Measurements from ENCODE around the gene WNK2. TPM values are rescaled to one million over a fixed set of nuclear protein-coding genes. Genes with fewer than 3 reads are reported as not detected.

WNK2 gene
- polyA plus RNA-seq, 3 donors: 23.4 to 38.9 (median 33.6) TPM

DNA sequence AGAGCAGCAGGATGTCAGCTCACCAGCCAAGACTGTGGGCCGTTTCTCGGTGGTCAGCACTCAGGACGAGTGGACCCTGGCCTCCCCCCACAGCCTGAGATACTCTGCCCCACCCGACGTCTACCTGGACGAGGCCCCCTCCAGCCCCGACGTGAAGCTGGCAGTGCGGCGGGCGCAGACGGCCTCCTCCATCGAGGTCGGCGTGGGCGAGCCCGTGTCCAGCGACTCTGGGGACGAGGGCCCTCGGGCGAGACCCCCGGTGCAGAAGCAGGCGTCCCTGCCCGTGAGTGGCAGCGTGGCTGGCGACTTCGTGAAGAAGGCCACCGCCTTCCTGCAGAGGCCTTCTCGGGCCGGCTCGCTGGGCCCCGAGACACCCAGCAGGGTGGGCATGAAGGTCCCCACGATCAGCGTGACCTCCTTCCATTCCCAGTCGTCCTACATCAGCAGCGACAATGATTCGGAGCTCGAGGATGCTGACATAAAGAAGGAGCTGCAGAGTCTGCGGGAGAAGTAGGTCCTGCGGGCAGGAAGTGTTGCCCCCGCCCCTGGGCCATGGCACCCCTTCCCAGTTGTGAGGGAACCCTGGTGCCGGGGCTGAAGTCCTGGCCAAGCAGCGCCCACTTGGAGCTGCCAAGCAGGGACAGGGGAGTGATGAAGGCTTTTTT lies 108.9 kb downstream of the WNK2 start:
- no peak for DNase-seq

DNA sequence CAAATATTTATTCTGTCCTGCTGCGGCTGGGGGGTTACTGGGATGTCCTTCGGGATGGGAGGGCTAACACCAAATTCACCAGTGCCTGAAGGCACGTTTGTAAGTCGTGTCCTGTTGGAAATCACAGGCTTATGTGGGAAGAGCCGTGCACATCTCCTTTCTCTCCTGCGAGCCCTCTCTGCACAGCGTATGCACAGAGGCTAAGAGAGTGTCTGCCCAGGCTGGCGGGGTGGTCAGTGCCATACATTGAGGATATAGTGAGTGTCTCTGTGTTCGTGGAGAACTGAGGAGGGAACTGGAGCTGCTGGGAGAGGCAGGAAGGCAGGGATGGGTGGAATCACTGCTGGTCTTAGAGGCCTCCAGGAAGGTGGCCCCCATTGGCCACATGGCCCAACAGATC lies 110.1 kb downstream of the WNK2 start:
- no peak for DNase-seq

DNA sequence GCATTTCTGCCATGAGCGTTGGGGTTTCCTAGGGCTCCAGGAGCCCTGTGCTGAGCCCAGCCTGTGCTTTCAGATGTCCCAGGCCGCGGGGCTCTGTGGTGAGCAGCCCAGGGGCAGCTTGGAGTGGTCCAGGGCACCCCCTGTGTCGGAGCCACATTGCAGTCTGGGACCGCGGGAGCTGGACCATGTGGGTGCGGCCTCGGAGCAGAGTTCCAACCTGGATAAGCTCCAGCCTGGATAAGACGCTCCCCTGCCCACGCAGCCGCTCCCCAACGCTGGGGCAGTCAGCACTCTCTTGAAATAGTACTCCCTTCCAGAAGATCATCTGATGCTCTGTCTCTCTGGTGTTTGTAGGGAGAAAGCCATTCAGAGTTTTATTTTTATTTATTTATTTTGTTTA lies 111.1 kb downstream of the WNK2 start:
- peak; percentile 16 for DNase-seq

DNA sequence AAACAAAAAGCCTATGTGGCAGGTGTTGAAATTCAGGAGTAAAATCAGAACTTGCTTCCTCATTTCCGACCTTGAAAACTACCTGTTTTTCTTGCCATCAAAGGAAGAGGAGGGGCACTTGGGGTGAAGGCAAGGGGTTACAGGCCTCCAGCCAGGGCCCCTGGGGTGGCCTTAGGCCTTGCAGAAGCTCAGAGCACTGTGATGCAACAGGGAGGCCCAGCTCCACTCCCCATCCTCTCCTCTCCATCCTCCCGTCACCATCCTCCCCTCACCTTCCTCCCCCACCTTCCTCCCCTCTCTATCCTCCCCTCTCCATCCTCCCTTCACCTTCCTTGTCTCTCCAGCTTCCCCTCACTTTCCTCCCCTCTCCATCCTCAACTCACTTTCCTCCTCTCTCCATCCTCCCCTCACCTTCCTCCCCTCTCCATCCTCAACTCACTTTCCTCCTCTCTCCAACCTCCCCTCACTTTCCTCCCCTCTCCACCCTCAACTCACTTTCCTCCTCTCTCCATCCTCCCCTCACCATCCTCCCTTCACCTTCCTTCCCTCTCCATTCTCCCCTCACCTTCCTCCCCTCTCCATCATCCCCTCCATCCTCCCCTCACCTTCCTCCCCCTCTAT lies 111.6 kb downstream of the WNK2 start:
- DNase-seq: no peak

DNA sequence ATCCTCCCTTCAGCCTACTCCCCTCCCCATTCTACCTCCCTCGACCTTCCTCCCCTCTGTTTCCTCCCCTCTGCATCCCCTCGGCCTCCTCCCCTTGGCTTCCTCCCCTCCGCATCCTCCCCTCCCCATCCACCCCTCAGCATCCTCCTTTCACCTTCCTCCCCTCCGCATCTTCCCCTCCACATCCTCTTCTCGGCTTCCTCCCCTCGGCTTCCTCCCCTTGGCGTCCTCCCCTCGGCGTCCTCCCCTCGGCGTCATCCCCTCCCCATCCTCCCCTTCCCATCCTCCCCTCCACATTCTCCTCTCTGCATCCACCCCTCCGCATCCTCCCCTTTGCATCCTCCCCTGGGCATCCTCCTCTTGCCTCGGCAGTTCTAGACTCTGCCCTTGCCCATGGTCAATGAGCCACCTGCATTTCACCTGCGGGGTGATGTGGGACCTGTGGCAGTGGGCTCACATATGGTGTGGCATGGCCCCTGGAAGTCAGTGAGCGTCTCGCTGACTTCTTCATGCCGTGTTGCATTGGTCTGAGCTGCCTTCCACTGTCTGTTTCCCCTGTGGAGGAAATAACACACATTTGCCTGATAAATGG lies 113.0 kb downstream of the WNK2 start:
- no peak for DNase-seq

DNA sequence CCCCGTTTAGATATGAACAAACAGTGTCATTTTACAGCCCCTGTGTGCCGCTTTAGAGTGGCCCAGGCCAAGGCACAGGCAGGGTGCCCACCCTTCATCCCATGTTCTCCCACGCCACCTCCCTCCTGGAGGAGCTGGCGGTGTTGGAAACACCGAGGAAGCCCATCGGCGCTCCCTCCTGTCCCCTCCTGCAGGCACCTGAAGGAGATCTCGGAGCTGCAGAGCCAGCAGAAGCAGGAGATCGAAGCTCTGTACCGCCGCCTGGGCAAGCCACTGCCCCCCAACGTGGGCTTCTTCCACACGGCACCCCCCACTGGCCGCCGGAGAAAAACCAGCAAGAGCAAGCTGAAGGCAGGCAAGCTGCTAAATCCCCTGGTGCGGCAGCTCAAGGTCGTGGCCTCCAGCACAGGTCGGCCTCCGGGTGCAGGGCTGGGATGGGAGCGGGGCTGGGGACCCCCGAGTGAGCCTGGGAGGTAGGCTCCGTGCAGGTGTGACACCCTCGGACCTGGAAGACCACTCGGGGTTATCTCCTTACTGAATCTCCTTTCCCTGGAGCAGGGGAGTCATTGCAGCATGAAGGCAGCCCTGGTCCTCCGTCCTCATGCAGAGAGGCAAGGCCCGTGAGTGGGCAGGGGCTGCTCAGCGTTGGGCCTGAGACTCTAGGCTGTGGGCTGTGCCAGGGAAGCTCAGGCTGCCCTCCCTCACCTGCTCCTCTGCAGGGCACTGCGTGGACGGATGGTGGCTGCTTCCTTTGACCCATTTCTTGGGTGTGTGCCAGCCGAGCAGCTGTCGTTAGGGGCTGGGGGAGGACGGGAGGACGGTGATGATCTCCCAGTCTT lies 113.9 kb downstream of the WNK2 start:
- DNase-seq: no peak

DNA sequence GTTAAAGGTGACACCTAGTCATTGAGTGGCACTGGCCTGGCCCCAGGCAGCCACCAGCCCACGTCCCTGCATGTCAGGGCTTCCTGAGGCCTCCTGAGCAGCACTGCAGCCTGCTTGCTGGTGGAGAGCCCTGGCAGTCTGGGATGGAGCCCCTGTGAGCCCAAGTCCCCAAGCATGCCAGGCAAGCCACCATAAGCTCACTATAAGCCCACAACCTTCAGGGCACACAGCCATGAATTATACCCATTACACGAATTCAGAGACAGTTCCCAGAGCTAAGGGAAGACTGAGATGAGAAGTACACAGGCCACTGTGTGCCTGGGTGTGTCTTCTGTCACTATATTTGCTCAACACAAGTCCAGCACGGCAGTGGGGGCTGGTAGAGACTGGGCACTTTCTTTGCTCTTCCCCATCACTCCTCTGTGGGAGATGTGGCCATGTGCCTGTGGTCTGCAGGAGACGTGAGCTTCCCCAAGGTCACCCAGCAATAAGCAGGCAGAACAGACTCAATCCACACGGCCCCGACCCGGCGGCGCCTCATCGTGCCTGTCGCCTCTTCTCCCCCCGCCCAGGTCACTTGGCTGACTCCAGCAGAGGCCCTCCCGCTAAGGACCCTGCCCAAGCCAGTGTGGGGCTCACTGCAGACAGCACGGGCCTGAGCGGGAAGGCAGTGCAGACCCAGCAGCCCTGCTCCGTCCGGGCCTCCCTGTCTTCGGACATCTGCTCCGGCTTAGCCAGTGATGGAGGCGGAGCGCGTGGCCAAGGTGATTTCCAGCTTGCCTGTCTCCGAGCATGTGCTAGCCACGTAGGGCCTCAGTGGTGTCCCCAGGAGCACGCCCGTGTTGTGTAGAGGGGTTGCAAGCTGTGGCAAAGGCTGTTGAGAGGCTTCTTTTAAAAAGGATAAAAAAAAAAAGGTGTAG lies 114.8 kb downstream of the WNK2 start:
- DNase-seq: no peak

DNA sequence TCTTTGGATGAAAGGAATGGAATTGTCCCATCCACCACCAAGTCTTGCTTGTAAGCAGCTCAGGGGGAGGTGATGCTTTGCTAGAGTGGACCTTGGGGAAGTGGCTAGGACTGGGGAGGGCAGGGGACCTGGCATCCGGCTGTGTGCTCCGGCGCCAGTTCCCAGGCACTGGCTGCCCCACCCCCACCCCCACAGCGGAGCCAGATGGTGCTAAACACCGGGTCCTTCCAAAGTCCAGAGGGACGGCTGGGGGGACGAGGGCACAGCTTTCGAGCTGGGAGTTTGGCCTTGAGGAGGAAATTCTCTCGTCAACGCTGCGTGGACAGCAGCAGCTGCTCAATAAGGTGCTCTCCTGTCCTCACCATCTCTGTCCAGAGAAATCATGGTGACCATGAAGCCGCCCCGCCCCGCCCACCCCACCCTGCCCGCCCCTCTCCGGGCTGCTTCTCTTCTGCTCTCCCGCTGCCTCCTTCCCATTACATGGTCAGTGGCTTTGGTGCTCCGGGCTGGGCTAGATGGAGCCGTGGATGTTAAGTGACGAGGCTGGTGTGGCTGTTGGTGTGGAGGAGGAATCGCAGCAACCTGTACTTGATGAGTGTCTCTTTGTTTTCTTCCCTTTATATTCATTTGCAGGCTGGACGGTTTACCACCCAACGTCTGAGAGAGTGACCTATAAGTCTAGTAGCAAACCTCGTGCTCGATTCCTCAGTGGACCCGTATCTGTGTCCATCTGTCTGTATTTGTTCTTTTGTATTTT lies 115.7 kb downstream of the WNK2 start:
- DNase-seq: no peak

DNA sequence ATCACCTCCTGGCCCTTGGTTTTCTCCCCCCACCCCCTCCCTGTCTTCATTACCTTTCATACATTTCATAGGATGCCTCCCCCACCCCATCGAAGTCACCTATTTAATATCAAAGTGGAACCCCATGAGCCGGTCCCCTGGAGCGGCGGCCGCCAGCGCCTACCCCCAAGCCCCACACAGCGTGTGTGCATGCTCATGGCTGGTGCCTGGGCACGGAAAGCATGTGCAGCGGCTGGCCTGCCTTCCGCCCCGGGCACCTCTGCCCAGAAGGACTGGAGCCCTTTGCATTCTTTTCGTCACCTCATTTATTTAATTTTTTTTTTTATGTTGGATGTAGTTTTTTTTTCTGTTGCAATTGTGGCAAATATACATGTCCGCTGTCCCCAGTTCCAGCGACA lies 116.2 kb downstream of the WNK2 start:
- DNase-seq: no peak

DNA sequence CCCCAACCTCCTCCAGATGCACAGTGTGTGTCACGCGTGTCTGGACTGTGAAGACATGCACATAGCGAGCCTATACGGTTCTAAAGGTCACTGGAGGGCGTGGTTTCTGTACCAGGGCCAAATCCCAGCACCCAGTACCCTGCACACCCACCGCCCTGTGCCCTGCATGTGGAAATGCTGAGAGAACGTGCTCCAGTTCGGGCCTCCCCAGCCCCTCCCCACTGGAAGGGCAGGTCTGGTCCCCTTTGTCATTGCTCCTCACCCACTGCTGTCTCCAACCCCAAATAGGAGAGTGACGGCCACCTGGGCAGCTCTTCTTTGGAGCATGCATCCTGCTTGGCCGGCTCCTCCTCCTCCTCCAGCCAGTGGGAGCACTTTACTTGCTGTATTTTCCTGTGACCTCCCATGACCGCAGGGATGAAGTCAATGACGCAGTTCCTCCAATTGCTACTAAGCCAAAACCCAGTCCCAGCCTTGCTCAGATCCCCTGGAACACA lies 116.7 kb downstream of the WNK2 start:
- DNase-seq: no peak

DNA sequence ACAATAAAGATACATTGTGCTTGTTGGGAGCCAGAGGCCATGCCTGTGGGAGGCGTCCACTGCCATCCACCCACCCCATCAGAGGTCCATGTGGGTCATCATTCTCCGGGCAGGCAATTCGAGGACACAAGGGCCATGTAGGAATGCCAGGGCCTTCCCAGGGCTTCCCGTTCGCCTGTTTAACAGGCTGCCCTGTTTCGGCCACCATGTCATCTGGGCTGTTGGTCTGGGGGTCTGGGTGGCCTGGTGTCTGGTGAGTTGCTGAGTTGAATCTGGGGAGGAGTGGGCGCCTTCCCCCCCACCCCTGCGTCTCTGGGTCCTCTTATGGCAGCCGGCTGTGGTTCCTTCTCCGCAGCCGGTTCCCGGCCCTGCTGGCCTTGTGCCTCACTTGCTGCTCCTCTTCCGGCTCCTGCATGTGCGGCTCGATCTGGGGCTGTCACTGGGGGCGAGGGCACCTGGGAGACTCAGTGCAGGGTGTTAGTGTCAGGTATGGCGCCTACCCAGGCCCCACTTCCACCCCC lies 117.4 kb downstream of the WNK2 start:
- no peak for DNase-seq

DNA sequence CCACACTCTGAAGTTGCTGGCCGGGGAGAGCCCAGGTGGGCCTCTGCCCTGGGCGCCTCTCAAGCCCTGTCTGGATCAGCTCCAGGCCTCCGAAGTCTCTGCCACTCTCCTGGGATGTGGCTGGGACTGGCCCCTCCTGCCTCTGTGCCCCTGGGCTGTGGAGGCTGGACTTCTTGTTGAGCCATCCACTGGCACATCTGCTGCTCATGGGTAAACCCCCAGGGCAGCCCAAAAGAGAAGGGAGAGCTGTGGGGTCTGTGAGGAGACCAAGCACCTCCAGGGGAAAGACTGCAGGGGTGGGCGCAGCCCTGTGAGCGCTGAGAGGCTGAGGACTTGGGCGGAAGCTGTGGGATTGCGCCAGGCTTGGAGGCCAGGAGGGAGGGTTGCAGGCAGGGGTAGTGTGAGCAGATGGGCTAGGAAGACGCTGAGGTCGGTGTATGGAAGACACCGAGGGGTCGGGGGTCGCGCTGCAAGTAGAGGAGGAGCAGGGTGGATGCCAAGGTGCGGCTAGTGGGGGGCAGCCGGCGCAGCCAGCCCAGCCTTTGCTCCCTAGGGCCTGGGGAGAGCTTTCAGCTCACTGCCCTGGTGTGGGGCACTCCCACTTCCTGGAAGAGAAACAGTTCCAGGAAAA lies 118.1 kb downstream of the WNK2 start:
- no peak for DNase-seq

DNA sequence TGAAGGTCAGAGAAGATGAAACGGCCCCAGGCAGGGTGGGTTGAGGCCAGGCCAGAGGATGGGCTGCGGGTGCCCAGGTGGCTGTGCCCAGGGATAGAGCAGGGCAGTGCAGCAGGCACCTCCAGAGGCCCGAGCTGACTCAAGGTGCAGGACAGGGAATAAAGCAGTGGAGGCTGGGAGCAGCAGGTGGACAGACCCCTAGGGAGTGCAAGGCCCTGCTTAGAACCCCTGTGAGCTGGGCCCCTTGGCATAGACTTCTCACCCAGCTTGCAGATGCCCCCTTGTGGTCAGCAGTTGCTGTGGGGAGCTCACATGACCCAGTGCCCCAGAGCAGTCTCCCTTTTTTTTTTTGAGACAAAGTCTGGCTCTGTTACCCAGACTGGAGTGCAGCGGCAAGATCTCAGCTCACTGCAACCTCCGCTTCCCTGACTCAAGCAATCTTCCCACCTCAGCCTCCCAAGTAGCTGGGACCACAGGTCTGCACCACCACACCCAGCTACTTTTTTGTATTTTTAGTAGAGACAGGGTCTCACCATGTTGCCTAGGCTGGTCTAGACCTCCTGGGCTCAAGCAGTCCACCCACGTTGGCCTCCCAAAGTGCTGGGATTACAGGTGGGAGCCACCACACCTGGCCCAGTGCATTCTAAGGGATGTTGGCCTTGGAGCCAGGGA lies 118.8 kb downstream of the WNK2 start:
- DNase-seq: peak; percentile 10

DNA sequence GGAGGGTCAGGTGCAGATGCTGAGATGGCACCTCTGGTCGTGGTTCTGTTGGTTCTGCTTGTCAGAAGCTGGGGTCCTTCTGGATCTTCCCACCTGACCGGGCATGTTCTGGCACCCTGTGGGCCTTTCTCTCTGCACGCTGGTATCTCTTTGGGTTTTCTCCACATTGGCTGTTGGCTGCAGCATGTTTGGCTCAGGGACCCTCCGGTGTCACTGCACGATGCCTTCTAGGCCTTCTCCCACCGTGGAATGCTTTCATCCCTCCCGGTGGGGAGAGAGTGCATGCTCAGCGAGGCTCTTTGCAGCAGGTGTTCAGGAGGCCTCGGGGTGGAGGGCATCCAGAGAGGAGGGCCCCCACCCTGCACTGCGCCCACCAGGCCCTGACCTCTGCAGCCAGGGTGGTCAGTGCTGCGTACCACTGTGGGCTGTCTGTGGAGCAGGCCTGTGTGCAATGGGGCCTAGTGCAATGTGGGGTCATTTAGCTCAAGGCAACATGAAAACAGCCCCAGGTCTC lies 119.4 kb downstream of the WNK2 start:
- no peak for DNase-seq

DNA sequence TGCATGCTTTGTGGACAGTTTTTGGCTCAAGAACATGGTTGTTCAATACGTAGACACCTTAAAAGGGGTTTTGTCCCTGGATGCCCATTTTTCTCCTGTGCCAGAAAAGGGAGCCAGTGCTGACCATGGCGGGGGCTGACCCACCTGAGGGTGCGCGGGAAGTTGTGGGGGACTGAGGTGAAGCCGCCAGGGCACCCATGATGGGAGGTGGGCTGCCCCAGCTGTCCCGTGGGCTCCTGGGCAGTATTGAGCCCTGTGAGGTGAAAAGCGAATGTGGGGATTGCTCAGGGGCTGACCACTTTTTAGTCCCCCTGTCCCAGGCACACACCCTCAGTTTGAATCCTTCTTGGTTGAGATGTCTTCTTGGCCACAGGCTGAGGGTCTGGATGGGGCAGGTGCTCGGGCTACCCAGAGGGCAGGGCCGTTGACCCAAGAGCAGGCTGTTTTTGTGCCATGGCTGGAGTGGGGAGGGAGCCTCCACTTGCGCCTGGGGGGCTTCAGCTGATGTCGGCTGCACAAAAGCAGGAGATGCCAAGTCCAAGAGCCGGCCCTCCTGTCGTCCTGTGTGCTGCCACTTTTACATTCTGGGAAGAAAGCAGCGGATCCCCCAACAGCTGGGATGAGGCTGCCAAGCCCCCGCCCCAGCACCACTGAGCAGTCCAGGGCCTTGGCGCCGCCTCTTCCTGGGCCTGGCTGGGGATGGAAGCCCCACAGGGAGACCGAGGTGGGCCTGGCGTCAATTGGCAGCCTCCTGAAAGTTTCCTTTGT lies 120.1 kb downstream of the WNK2 start:
- DNase-seq: no peak

DNA sequence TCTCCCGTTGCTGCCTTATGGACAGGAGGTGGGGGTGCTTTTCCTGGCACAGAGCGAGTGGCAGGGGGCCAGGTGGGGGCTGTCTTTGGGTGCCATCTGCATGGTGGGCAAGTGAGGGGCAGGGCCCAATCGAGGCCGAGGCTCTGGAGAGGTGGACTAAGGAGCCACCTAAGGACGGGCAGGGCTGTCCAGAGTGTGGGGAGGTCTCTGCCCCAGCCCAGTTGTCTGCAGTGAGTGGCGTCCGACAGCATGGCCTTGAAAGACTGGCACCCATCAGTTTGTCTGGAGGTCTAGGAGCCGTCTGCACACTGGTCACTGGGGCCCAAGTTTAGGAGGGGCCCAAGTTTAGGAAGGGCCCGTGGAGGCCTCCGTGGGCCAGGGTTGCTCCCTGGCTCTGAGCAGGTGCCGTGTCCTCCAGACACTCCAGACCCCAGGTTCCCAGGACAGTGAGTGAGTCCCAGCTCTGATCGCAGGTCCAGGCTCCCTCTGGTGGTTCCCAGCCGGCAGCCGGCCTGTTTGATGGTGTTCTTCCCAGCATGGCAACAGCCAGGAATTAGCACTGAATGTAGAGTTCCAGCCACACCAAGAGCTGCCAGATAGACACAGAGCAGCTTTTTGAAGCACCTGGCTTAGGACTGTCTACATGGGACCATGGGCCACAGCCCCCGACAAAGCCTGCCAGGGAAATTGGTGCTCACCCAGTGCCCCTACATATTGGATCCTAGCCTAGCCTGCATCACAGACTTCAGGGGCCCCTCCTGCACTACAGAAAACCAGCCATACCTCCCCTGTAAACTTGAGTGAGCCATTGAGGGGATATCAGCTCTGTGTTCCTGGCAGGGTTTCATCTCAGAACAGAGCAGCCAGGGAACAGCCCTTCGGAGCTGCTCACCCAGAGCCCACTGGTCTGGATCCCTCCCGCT lies 120.9 kb downstream of the WNK2 start:
- peak; percentile 57 for DNase-seq

DNA sequence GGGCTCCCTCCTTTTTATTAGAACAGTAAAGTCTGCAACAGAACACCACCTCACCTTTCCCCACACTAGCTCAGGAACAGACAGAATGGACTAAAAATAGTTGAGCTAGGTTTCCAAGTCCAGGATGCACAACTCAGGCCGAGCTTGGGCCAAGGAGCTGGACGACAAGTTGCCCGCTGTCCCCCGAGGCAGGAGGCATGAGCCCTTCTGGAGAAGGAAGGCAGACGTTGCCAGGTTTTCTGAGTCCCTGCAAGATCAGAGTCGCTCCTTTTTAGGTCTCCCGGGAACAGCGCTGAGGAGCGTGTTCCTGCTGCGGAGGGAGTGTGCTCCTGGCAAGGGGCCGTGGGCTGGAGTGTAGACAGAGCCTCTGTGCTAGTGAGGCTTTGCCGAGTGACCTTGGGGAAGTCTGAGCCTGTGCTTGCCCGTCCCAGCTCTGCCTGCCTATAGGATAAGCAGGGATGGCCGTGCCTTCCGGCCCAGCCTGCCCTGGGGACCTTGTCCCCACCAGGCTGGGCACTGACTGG lies 121.6 kb downstream of the WNK2 start:
- no peak for DNase-seq
